HG03520 (cell line): ENCODE data around the gene RMND5A.
"Not testable (repeated sequence)": the region's sequence is repeated elsewhere in the genome, so short reads cannot be mapped to it uniquely, and the experiment has no call there.

Source experiments
- ATAC-seq: cut with Tn5 transposase; IDR thresholded peaks from one replicate; pipeline ENCODE4 v1.9.1; 2021; ENCODE audit warnings: mild to moderate bottlenecking, moderate library complexity; ENCODE audit not compliant: unreplicated experiment

Gene RMND5A

DNA sequence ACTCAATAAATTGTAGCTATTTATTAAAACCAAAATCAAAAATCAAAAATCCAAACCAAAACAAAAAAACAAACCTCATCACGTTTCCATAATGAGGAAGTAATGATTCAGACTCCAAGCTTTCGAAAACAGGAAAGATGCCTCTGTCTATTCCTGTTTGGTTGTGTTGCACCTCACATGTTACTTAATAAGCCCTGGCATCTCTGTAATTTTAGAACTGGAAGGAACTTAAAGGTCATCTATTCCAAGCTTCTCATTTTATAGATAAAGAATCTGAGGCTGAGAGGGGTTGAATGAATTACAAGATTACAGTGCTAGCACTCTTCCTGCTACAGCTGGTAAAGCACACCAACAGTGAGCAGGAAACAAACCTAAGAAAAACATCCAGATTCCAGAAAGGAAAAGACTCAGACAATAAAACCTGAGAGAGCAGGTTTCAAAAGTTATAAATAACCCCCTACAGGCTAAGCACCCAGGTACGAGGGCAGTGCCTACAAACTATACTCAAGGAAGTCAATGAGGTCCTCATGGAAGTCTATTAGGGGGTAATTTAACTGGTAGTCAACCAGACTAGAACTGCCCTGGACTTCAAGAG is 5.4 kb upstream of the RMND5A start:
- ATAC-seq: not testable (repeated sequence)

DNA sequence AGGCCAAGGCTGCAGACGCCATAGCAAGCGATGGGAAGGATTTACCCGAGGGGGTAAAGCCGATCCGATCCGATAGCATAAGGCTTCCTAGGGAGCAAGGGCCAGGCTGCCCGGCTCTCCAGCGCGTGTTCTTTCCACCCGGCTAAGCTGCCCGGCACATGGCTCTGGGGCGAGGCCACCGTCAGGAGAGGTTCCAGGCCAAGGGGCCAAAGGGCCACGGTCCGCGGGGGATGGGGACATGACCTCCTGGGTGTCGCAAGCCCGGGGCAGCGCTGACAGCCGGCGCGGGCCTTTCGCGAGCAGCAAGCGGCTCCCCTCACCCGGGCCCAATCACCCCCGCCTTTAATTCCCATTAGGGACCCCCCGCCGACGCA is 841 bp upstream of the RMND5A start:
- ATAC-seq: not testable (repeated sequence)

DNA sequence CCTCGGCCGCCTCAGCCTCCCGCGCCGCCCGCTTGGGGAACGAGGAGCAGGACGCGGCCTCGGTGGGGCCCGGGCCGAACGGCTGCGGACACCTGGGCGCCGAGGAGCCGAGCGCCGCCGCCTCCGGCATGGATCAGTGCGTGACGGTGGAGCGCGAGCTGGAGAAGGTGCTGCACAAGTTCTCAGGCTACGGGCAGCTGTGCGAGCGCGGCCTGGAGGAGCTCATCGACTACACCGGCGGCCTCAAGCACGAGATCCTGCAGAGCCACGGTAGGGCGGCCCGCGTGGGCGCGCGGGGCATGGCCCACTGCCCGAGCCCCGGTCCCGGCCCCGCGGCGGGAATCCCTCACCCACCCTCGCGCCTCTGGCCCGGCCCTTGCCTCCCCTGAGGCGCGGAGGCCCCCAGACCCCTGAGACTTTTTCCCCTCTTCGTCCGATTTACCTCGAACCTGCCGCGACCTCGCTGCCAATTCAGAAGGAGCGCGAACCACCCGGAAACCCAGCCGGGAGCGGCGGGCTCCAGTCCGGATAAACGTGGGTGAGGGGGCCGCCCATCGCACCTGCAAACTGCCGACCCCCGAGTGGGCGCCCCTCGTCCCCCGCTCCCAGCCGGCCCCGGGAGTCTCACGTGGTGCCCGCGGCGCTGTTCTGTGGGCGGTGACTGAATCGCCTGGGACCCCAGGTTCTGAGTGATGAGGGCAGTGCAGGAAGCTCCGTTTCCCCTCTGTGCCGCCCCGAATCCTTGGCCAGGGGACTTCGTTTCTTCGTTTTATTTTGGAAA is 639 bp downstream of the RMND5A start:
- ATAC-seq: peak; percentile 30

DNA sequence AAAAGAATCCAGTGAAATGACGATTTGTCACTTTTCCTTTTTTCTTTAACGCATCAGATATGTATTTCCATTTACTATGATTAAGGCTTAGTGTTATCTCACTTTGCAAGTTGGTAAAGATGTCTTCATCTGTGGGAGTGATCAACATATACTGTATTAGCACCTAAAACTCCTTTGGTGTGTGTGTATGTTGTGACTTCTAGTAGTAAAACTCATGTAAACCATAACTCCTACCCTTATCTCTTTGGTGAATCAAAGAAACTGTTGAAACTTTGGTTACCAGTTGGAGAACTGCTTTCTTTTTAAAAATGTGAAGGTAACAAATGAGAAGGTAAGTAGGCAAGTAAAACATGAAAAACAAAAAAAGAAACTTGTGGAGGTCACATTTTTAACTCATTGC is 5.6 kb downstream of the RMND5A start:
- ATAC-seq: not testable (repeated sequence)

DNA sequence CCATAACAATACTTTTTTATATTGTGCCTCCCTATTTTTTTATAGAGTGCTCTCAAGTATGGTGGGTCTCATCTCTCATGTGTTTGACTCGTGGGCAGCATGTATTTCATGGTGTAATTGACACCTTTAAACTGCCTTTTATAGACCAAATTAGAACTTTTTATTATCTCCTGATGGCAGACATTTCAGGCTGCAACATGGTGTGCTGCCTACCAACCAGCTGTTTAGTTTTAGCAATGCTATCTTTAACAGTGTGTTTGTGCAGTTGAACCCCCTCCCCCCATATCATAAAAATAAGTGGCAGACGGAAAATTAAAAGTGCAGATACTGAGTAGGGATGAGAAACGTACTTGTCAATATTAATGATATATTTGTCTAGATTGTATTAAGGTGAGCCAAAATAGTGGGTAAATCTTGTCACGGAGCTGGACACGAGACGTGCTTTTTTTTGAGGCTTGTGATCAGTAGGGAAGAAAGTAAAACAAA is 12.0 kb downstream of the RMND5A start:
- not testable (repeated sequence) for ATAC-seq

DNA sequence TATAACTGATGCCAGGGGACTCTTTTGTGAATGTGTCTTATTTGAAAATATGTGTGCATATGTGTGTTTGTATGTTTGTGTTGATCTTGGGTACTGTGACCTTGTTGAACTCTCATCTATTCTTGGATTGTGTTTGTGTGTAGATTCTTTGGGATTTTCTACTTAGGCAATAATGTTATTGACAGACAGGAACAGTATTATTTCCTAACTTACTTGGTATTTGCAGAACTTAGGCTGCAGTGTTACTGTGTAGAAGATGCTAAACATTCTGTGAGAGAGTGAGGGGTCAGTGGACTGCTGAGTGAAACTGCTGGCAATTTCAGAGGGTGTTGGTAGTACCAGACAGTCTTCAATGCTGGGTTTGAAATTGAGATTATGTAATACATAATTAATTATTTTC is 12.7 kb downstream of the RMND5A start:
- ATAC-seq: not testable (repeated sequence)

DNA sequence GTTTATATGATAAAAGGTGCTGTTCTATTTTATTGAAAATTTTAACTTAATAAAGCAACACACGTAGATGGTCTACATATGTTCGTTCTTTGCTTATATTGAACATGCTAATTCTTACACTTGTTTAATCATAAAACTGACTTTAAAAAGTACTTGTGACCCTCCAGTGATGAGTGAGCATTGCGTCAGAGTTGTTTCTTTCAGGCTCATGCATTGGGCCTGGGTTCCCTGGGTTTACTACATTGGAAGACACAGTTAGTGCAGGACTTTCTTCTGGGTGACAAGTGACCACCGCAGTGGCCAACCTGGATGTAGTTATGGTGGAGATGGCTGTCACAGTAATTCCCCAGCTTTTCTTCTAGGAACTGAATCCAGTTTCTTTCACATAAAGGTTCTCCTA is 13.4 kb downstream of the RMND5A start:
- ATAC-seq: not testable (repeated sequence)

DNA sequence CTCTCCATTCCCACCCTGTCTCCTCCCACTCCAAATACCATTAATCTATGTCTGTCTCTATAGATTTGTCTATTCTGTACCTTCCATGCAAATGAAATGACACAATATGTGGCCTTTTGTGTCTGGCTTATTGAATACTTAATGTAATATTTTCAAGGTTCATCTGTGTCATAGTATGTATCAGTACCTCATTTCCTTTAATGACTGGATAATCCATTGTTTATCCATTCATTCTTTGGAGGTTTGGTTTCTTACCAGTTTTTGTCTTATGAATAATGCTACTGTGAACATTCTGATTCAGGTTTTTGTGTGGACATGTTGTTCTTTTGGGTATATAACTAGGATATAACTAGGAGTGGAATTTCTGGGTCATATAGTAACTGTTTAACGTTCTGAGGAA is 14.8 kb downstream of the RMND5A start:
- ATAC-seq: not testable (repeated sequence)

DNA sequence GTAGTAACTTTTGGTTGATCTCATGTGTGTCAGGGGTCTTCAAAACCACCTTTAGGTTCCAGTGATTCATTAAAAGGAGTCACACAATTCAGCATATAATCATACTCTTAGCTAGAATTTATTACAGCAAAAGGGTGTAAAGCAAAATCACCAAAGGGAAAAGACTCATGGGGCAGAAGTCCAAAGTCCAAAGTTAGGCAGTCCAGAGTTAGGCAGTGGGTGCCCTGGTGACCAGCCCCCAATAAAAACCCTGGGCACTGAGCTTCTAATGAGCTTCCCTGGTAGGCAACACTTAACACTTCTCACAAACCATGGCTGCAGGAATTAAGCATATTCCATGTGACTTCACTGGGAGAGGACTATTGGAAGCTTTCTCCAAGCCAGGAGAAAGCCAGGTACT is 19.4 kb downstream of the RMND5A start:
- not testable (repeated sequence) for ATAC-seq

DNA sequence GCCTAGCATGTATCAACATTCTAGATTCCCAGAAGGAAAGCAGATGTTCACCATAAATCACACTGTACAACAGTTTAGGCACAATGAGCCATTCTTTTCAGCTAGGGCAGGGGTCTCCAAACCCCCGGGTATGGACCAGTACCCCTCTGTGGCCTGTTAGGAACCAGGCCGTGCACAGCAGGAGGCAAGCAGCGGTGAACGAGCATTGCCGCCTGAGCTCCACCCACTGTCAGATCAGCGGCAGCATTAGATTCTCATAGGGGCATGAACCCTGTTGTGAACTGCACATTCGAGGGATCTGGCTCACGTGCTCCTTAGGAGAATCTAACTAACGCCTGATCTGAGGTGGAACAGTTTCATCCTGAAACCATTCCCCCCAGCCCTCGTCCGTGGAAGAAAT is 19.8 kb downstream of the RMND5A start:
- ATAC-seq: not testable (repeated sequence)

DNA sequence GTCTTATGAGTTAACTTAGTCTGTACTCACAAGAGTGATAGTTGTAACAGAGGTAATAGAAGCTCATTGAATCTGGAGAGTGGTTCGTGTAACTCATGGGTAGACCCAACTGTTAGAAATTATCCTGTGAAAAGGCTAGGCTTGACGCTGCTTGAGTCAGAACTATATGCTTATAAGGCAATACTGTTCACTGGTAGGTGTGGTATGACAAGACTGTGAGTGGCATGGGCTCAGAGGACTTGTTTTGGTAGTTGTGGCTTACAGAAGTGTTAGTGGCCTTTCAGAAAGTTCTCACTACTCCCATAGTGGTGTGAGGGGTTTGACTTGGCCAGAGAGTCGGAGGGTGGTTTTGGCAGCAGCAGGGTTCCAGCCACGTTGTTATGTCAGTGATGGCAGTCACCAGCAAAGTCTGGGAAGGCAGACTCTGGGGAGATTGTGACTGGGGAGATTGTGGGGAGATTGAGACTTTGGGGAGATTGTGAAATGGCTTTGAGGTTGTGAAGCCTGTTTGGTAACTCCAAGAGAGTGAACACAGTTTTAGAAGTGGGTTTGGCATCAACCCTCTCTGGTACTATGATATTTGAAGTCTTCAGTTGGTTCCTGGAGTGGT is 21.9 kb downstream of the RMND5A start:
- ATAC-seq: not testable (repeated sequence)

DNA sequence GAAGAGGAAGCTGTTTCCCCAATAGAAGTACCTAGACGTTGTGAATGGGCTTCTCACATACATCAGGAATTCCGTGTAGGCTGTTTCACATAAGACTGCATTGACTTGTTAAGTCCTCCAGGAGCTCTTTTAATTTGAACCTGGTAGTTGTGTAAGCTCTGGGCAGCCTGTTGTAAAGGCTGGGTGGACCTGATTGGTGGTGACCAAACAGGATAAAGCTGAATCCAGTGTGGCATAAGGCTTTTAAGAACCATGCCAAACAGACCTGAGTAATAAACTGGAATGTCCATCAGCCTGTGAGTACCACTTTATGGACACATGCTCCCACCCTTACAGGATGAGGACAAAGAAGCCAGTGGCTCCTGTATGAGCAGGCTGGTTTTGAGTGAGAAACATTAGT is 24.1 kb downstream of the RMND5A start:
- ATAC-seq: no peak

DNA sequence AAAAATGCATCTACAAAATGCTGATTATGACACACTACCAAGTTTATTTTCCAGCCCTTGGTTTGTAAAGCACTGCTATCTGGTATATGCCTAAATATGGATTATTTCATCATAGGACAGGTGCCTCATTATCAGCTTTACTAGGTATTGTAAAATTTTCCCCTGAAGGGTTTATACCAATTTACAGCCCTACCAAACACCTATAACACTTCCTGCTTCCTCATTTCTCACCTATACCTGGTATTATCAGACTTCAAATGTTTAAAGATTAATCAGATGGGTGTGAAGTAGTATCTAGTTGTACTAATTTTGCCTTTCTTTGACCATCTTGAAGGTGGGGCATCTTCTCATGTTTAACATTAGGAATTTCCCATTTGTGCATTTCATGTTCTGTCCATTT is 26.8 kb downstream of the RMND5A start:
- no peak for ATAC-seq

DNA sequence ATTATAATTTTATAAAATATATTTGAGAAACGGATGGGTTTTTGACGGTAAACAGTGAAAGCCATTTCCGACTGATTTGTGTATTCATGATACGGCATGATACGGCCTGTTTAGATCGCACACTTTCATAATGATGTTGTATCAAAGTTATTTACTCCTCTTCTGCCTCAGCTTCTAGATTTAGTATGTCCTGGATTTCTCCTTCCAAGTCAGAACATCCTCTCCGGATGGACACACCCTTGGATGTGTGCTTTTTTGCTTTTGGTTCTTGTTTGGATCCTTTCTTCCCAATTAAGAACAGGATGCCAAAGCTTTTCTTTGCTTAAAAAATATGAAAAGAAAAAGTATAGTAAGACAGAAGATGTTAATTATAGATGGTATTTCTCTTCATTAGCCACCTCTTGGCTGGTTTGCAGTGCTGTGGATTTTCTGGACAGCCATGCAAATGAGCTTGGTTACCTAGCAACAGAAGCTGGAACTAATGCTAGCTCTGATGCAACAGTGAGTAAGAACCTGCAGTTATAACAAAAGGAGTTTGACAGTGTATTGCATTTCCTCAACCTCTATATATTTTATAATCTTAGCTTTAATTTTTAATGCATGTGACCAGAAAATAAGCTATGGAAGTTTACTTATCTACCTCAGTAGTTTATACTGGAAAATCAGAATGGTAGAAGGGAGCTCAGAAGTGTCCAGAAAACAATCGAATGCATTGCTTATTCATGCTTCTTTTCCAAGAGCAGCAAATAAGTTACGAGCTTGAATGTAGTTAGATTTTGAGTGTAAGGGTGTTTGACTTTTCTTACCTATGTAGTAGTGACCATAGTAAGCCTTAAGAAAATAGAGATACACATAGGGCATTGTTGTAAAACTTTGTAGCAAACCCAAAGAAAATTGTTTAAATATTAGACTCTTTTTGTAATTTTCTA is 27.9 kb downstream of the RMND5A start:
- no peak for ATAC-seq

DNA sequence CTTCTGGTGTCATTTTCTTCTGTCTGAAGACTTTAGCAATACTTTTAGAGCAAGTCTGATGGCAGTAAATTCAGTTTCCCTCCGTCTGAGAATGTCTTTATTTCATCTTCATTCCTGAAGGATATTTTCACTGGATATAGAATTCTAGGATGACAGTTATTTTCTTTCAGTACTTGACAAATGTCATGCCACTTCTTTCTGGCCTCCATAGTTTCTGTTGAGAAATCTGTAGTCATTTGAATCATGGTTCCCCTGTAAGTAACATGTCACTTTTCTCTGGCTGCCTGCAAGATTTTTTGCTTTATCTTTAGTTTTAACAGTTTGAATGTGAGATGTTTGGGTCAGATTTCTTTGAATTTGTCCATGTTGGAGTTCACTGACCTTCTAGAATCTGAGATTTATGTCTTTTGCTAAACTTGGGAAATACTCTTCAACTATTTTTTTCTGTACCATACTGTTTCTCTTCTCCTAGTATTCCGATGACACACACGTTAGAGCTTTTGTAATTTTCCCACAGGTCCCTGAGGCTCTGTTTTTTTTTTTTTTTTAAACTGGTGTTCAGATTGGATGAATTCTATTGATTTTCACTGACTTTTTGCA is 30.2 kb downstream of the RMND5A start:
- no peak for ATAC-seq

DNA sequence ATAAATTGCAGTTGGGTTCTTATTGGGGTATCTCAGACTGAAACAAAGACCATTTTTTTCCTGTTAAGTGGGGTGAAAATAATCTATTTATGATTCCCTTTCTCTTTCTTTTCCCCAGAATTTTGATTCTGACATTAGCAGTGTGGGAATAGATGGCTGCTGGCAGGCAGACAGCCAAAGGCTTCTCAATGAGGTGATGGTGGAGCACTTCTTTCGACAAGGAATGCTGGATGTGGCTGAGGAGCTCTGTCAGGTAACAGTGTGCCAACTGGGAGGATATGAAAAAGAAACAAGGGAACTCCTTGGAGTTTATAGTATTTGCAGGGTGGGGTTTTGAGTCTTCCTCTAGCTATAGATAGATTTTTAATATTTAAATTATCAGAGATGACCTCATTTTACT is 31.7 kb downstream of the RMND5A start:
- ATAC-seq: no peak

DNA sequence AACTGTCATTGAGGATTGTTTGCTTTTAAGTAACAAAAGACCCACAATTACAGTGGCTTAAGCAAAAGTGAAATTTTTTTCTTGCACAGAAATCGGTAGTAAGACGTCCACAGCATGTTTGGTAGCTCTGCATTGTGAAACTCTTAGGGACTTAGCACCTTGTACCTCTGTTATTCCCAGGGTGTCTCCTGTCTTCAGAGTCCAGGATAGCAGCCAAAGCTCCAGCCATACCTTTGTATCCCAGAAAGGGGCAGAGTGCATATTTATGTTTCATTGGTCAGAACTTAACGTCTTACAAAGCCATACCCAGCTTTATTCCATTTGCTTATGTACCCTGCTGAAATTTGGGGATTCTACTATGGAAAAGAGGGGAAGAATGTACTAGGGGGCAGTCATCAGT is 32.8 kb downstream of the RMND5A start:
- ATAC-seq: no peak

DNA sequence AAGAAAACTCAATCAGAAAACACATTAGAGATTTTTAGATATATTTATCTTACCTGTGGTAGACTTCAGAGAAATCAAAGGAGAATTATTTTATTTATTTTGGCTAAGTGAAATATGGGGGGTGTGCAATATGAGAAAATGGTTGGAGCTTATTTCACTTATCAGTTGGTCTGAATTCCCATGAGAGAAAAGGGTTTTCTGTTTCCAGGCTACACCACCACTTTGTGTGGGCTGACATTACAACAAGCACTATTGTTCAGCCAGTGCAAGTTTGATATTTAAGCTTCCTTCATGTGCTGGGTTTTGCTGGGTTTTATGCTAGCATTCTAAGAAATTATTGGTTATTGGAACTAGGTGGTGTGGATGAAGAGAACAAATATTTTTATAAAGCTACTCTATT is 33.5 kb downstream of the RMND5A start:
- ATAC-seq: no peak

DNA sequence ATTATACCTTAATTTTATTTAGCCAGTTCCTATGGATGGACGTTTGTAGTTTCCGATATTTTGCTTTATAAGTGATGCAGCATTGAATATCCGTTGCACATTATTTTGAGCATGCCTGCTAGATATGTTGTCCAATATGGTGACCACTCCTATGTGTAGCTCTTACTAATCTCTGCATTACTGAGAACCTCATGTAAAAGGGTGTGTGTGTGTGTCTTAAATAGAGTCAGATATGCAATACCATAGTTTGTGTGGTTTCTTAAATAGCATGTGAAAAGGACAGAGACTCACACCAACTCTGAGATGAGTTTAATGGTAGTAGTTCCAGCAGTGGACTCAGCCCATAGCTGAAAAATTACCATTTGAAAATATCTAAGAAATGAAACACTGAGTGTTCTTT is 38.3 kb downstream of the RMND5A start:
- ATAC-seq: no peak

DNA sequence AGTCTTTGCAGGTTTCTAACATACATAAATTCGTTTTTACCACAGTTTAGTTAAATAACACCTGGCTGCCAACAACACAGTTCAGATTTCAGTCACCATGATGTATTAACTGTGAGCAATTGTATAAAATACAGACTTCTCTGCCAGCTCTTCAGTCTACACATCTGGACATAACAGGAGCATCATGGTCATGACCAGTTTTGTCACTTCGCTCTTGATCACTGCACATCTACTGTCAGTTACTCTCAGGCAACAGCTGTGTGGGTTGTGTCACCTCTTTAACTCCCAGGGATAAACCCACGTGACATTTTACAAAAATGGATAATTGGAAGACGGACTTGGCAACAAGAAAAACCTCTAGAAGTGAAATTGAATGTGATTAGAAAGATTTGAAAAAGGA is 40.3 kb downstream of the RMND5A start:
- ATAC-seq: no peak
